GM23338 (cell line): ENCODE results near the gene FAM200C. TPM values are rescaled to one million over a fixed set of nuclear protein-coding genes. Genes with fewer than 3 reads are reported as not detected.

ENCODE experiments used
- ATAC-seq: fragments of 200-7000 bp; cut with Tn5 transposase; 3 replicates; pipeline ENCODE4 v1.9.1; 2020
- DNase-seq: peaks from one replicate; pipeline ENCODE4 v3.0.0-alpha.2; 2015; ENCODE audit warnings: low spot score
- H2AFZ ChIP-seq: fragments of 200-600 bp; sonication (generic); 2 replicates; pipeline ENCODE4 v1.8.0; 2016; ENCODE audit warnings: antibody characterized with exemption, mild to moderate bottlenecking, moderate library complexity
- H3F3A ChIP-seq: fragments of 200-600 bp; sonication (generic); replicated peaks from 2 replicates; pipeline ENCODE4 v1.8.0; 2017; ENCODE audit warnings: antibody characterized with exemption, mixed run types, low read depth
- H3K27ac ChIP-seq: fragments of 200-600 bp; sonication (generic); 2 replicates; pipeline ENCODE4 v1.6.1; 2016; ENCODE audit warnings: low read depth
- H3K27me3 ChIP-seq: fragments of 200-600 bp; sonication (generic); 2 replicates; pipeline ENCODE4 v1.8.0; 2016; ENCODE audit warnings: mild to moderate bottlenecking, mixed run types, moderate library complexity; ENCODE audit not compliant: insufficient read depth
- H3K36me3 ChIP-seq: fragments of 200-600 bp; sonication (generic); 2 replicates; pipeline ENCODE4 v1.8.0; 2016; ENCODE audit warnings: mild to moderate bottlenecking; ENCODE audit not compliant: insufficient read depth
- H3K4me1 ChIP-seq: fragments of 200-600 bp; sonication (generic); 2 replicates; pipeline ENCODE4 v1.8.0; 2016; ENCODE audit warnings: mild to moderate bottlenecking, moderate library complexity; ENCODE audit not compliant: insufficient read depth
- H3K4me2 ChIP-seq: fragments of 200-600 bp; sonication (generic); 2 replicates; pipeline ENCODE4 v1.7.1; 2017; ENCODE audit warnings: mixed run types
- H3K4me3 ChIP-seq: fragments of 200-600 bp; sonication (generic); 2 replicates; pipeline ENCODE4 v1.6.1; 2016; ENCODE audit warnings: mixed run types
- H3K79me2 ChIP-seq: fragments of 200-600 bp; sonication (generic); replicated peaks from 2 replicates; pipeline ENCODE4 v1.8.0; 2017; ENCODE audit warnings: mild to moderate bottlenecking; ENCODE audit not compliant: insufficient read depth
- H3K9me2 ChIP-seq: fragments of 200-600 bp; sonication (generic); 2 replicates; pipeline ENCODE4 v1.8.0; 2017; ENCODE audit not compliant: insufficient read depth
- H4K20me1 ChIP-seq: fragments of 200-600 bp; sonication (generic); replicated peaks from 2 replicates; pipeline ENCODE4 v1.8.0; 2017; ENCODE audit warnings: mild to moderate bottlenecking; ENCODE audit not compliant: insufficient read depth
- H3K27ac Mint-ChIP-seq: 2 replicates; pipeline ENCODE4 v1.8.0; 2020; ENCODE audit warnings: inconsistent platforms, mild to moderate bottlenecking, moderate library complexity, mixed read lengths
- H3K27me3 Mint-ChIP-seq: 3 replicates; pipeline ENCODE4 v1.8.0; 2022; ENCODE audit warnings: low read depth, mild to moderate bottlenecking, moderate library complexity, mixed read lengths, inconsistent platforms; ENCODE audit not compliant: insufficient read depth, poor library complexity
- H3K36me3 Mint-ChIP-seq: 3 replicates; pipeline ENCODE4 v1.8.0; 2021; ENCODE audit warnings: low read depth, mild to moderate bottlenecking, inconsistent platforms, moderate library complexity, mixed read lengths
- H3K4me1 Mint-ChIP-seq: 3 replicates; pipeline ENCODE4 v1.8.0; 2020; ENCODE audit warnings: mild to moderate bottlenecking, inconsistent platforms, mixed read lengths
- H3K4me3 Mint-ChIP-seq: 3 replicates; pipeline ENCODE4 v1.8.0; 2021; ENCODE audit warnings: moderate library complexity, mild to moderate bottlenecking, inconsistent platforms, mixed read lengths
- H3K9me3 Mint-ChIP-seq: 3 replicates; pipeline ENCODE4 v1.8.0; 2020; ENCODE audit warnings: moderate library complexity, mild to moderate bottlenecking, inconsistent platforms, mixed read lengths
- CREB1 ChIP-seq: fragments of 250-450 bp; sonication (Bioruptor Pico); IDR thresholded peaks from 2 replicates; pipeline ENCODE4 v1.5.0; 2020; ENCODE audit warnings: low read depth, mild to moderate bottlenecking, moderate library complexity
- EZH2 ChIP-seq: fragments of 200-600 bp; sonication (generic); IDR thresholded peaks from one replicate; pipeline ENCODE4 v1.8.0; 2017; ENCODE audit warnings: antibody characterized with exemption, mild to moderate bottlenecking, low read depth; ENCODE audit not compliant: unreplicated experiment
- EZH2phosphoT487 ChIP-seq: fragments of 200-600 bp; sonication (generic); IDR thresholded peaks from one replicate; pipeline ENCODE4 v1.8.1; 2018; ENCODE audit warnings: antibody characterized with exemption; ENCODE audit not compliant: unreplicated experiment
- JUNB ChIP-seq: IDR thresholded peaks from one replicate; pipeline ENCODE4 v1.6.1; 2016; ENCODE audit warnings: antibody characterized with exemption; ENCODE audit not compliant: unreplicated experiment
- NANOG ChIP-seq: IDR thresholded peaks from 2 replicates; pipeline ENCODE4 v1.6.1; 2016; ENCODE audit warnings: antibody characterized with exemption, borderline replicate concordance
- POLR2AphosphoS5 ChIP-seq: IDR thresholded peaks from 2 replicates; pipeline ENCODE4 v1.6.1; 2016; ENCODE audit warnings: antibody characterized with exemption, low read depth
- STAT1 ChIP-seq: IDR thresholded peaks from one replicate; pipeline ENCODE4 v1.6.1; 2016; ENCODE audit warnings: antibody characterized with exemption; ENCODE audit not compliant: unreplicated experiment
- ZNF114 ChIP-seq: fragments of 250-450 bp; sonication (Bioruptor Pico); IDR thresholded peaks from 2 replicates; pipeline ENCODE4 v1.5.0; 2020; ENCODE audit warnings: mild to moderate bottlenecking, moderate library complexity
- ZNF331 ChIP-seq: fragments of 250-450 bp; sonication (Bioruptor Pico); IDR thresholded peaks from 2 replicates; pipeline ENCODE4 v1.5.0; 2020; ENCODE audit warnings: low read depth, mild to moderate bottlenecking, moderate library complexity
- polyA plus RNA-seq: library from polyadenylated mRNA; unstranded; fragments of >200 nt; fragmentation: Nextera tagmentation; extraction: Ambion mirVana; gene quantifications from 2 replicates; pipeline ENCODE4 v1.2.1, GENCODE V29; 2016
- total RNA-seq: library from RNA; depleted of rRNA; stranded (reverse); fragments of >200 nt; shearing (Covaris generic); gene quantifications from 2 replicates; pipeline ENCODE4 v1.2.3, GENCODE V29; 2014
- TF ChIP-seq, protein P1 (sequence below): fragments of 250-450 bp; sonication (Bioruptor Pico); IDR thresholded peaks from 2 replicates; pipeline ENCODE4 v1.5.0; 2020; ENCODE audit warnings: mild to moderate bottlenecking, moderate library complexity
- TF ChIP-seq, protein P2 (sequence below), 2 experiments: fragments of 200-600 bp in 1 of 2; sonication (generic) in 1 of 2; conservative IDR thresholded peaks; 2 replicates each; pipeline versions ENCODE4 v1.5.1 to v1.6.1; 2016 to 2017; ENCODE audit warnings: antibody characterized with exemption in 2 of 2, low read depth in 2 of 2, mild to moderate bottlenecking in 2 of 2, moderate library complexity in 1 of 2
- TF ChIP-seq, protein P3 (sequence below): IDR thresholded peaks from one replicate; pipeline ENCODE4 v1.6.1; 2018; ENCODE audit warnings: antibody characterized with exemption; ENCODE audit not compliant: unreplicated experiment
- TF ChIP-seq, protein P4 (sequence below): IDR thresholded peaks from 2 replicates; pipeline ENCODE4 v1.6.1; 2016; ENCODE audit warnings: antibody characterized with exemption

Gene FAM200C
- total and polyA plus RNA-seq, 2 experiments from 2014 or later = 4.6 to 6.9 TPM

DNA sequence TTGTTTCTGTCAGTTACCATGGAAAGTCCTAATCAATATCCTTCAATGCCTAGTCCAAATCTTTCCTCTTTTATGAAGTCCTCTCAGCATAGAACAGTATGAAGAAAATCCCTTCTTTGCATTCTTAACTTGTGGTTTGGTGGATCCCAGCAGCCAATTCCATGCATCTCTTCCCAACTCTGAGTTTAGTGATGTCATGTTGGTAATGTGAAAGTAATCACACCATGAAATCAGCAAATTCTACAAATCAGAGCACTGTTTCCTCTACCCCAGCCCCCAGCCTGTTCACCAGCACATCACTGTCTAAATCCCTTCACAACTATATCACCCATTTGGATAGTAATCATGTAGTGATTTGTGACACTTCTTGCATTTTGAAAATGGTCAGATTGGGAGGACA is 24.7 kb downstream of the FAM200C start:
- H3K4me3 Mint-ChIP-seq = no peak overlapping the region
- H4K20me1 ChIP-seq = no peaks in the 10 kb centered on the region
- H3K79me2 ChIP-seq = no peaks in the 10 kb centered on the region
- no peaks in the 10 kb centered on the region for H3K36me3 ChIP-seq
- no peak overlapping the region for H3K27ac ChIP-seq
- ATAC-seq (no peak), DNase-seq (no peak)
- H3K4me1 Mint-ChIP-seq = peaks cover 16% of the 10 kb centered on the region
- no peak overlapping the region for H2AFZ ChIP-seq
- no peaks in the 10 kb centered on the region for H3K9me2 ChIP-seq
- H3F3A ChIP-seq = no peaks in the 10 kb centered on the region
- H3K4me2 ChIP-seq = no peak overlapping the region
- H3K27me3 ChIP-seq = peaks cover 14% of the 10 kb centered on the region
- no peaks in the 10 kb centered on the region for H3K36me3 Mint-ChIP-seq
- TF ChIP-seq, protein P1, sequence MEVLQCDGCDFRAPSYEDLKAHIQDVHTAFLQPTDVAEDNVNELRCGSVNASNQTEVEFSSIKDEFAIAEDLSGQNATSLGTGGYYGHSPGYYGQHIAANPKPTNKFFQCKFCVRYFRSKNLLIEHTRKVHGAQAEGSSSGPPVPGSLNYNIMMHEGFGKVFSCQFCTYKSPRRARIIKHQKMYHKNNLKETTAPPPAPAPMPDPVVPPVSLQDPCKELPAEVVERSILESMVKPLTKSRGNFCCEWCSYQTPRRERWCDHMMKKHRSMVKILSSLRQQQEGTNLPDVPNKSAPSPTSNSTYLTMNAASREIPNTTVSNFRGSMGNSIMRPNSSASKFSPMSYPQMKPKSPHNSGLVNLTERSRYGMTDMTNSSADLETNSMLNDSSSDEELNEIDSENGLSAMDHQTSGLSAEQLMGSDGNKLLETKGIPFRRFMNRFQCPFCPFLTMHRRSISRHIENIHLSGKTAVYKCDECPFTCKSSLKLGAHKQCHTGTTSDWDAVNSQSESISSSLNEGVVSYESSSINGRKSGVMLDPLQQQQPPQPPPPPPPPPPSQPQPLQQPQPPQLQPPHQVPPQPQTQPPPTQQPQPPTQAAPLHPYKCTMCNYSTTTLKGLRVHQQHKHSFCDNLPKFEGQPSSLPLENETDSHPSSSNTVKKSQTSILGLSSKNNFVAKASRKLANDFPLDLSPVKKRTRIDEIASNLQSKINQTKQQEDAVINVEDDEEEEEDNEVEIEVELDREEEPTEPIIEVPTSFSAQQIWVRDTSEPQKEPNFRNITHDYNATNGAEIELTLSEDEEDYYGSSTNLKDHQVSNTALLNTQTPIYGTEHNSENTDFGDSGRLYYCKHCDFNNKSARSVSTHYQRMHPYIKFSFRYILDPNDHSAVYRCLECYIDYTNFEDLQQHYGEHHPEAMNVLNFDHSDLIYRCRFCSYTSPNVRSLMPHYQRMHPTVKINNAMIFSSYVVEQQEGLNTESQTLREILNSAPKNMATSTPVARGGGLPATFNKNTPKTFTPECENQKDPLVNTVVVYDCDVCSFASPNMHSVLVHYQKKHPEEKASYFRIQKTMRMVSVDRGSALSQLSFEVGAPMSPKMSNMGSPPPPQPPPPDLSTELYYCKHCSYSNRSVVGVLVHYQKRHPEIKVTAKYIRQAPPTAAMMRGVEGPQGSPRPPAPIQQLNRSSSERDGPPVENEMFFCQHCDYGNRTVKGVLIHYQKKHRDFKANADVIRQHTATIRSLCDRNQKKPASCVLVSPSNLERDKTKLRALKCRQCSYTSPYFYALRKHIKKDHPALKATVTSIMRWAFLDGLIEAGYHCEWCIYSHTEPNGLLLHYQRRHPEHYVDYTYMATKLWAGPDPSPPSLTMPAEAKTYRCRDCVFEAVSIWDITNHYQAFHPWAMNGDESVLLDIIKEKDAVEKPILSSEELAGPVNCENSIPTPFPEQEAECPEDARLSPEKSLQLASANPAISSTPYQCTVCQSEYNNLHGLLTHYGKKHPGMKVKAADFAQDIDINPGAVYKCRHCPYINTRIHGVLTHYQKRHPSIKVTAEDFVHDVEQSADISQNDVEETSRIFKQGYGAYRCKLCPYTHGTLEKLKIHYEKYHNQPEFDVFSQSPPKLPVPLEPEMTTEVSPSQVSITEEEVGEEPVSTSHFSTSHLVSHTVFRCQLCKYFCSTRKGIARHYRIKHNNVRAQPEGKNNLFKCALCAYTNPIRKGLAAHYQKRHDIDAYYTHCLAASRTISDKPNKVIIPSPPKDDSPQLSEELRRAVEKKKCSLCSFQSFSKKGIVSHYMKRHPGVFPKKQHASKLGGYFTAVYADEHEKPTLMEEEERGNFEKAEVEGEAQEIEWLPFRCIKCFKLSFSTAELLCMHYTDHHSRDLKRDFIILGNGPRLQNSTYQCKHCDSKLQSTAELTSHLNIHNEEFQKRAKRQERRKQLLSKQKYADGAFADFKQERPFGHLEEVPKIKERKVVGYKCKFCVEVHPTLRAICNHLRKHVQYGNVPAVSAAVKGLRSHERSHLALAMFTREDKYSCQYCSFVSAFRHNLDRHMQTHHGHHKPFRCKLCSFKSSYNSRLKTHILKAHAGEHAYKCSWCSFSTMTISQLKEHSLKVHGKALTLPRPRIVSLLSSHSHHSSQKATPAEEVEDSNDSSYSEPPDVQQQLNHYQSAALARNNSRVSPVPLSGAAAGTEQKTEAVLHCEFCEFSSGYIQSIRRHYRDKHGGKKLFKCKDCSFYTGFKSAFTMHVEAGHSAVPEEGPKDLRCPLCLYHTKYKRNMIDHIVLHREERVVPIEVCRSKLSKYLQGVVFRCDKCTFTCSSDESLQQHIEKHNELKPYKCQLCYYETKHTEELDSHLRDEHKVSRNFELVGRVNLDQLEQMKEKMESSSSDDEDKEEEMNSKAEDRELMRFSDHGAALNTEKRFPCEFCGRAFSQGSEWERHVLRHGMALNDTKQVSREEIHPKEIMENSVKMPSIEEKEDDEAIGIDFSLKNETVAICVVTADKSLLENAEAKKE (CRISPR knock-in tag) = no peak
- no peak for TF ChIP-seq CREB1 (CRISPR knock-in tag)
- TF ChIP-seq ZNF331 = no peak
- no peak for TF ChIP-seq EZH2phosphoT487
- no peak for TF ChIP-seq POLR2AphosphoS5
- TF ChIP-seq ZNF114 (CRISPR knock-in tag) = no peak
- no peak for TF ChIP-seq JUNB
- TF ChIP-seq, protein P2, sequence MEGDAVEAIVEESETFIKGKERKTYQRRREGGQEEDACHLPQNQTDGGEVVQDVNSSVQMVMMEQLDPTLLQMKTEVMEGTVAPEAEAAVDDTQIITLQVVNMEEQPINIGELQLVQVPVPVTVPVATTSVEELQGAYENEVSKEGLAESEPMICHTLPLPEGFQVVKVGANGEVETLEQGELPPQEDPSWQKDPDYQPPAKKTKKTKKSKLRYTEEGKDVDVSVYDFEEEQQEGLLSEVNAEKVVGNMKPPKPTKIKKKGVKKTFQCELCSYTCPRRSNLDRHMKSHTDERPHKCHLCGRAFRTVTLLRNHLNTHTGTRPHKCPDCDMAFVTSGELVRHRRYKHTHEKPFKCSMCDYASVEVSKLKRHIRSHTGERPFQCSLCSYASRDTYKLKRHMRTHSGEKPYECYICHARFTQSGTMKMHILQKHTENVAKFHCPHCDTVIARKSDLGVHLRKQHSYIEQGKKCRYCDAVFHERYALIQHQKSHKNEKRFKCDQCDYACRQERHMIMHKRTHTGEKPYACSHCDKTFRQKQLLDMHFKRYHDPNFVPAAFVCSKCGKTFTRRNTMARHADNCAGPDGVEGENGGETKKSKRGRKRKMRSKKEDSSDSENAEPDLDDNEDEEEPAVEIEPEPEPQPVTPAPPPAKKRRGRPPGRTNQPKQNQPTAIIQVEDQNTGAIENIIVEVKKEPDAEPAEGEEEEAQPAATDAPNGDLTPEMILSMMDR (conservative IDR thresholded peaks at IDR 0.05; ENCODE audit: low read depth in 2 of 2) = no peak
- TF ChIP-seq, protein P3, sequence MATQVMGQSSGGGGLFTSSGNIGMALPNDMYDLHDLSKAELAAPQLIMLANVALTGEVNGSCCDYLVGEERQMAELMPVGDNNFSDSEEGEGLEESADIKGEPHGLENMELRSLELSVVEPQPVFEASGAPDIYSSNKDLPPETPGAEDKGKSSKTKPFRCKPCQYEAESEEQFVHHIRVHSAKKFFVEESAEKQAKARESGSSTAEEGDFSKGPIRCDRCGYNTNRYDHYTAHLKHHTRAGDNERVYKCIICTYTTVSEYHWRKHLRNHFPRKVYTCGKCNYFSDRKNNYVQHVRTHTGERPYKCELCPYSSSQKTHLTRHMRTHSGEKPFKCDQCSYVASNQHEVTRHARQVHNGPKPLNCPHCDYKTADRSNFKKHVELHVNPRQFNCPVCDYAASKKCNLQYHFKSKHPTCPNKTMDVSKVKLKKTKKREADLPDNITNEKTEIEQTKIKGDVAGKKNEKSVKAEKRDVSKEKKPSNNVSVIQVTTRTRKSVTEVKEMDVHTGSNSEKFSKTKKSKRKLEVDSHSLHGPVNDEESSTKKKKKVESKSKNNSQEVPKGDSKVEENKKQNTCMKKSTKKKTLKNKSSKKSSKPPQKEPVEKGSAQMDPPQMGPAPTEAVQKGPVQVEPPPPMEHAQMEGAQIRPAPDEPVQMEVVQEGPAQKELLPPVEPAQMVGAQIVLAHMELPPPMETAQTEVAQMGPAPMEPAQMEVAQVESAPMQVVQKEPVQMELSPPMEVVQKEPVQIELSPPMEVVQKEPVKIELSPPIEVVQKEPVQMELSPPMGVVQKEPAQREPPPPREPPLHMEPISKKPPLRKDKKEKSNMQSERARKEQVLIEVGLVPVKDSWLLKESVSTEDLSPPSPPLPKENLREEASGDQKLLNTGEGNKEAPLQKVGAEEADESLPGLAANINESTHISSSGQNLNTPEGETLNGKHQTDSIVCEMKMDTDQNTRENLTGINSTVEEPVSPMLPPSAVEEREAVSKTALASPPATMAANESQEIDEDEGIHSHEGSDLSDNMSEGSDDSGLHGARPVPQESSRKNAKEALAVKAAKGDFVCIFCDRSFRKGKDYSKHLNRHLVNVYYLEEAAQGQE = no peak
- TF ChIP-seq, protein P4, sequence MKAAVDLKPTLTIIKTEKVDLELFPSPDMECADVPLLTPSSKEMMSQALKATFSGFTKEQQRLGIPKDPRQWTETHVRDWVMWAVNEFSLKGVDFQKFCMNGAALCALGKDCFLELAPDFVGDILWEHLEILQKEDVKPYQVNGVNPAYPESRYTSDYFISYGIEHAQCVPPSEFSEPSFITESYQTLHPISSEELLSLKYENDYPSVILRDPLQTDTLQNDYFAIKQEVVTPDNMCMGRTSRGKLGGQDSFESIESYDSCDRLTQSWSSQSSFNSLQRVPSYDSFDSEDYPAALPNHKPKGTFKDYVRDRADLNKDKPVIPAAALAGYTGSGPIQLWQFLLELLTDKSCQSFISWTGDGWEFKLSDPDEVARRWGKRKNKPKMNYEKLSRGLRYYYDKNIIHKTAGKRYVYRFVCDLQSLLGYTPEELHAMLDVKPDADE = no peak
- TF ChIP-seq EZH2 = no peak
- TF ChIP-seq NANOG = no peak
- TF ChIP-seq STAT1 = no peak
- H3K27ac Mint-ChIP-seq = no peak overlapping the region
- H3K27me3 Mint-ChIP-seq = peaks cover 8% of the 10 kb centered on the region
- peaks cover 3% of the 10 kb centered on the region; the same call in 1 of the 2 replicates for H3K4me1 ChIP-seq
- H3K9me3 Mint-ChIP-seq = no peaks in the 10 kb centered on the region
- H3K4me3 ChIP-seq = no peak overlapping the region
